HEK293 (cell line): ENCODE results near the gene NPHP1.

ENCODE experiments used
- CTCF ChIP-seq: fragments of 450-650 bp; formaldehyde crosslinking; IDR thresholded peaks from 2 replicates; pipeline ENCODE4 v1.5.1; 2016; ENCODE audit warnings: missing biosample characterization, missing genetic modification characterization
- ELK4 ChIP-seq: IDR thresholded peaks from 2 replicates; pipeline ENCODE4 v1.6.1; 2011; ENCODE audit warnings: mild to moderate bottlenecking, low read depth, low read length, borderline replicate concordance
- GLIS2 ChIP-seq: fragments of 450-650 bp; formaldehyde crosslinking; IDR thresholded peaks from 2 replicates; pipeline ENCODE4 v1.5.1; 2016; ENCODE audit warnings: missing biosample characterization, missing genetic modification characterization
- IKZF3 ChIP-seq: fragments of 450-650 bp; IDR thresholded peaks from 2 replicates; pipeline ENCODE4 v1.5.0; 2018; ENCODE audit warnings: missing biosample characterization, mild to moderate bottlenecking, missing genetic modification characterization, moderate library complexity
- SETDB1 ChIP-seq: IDR thresholded peaks from one replicate; pipeline ENCODE4 v1.6.1; 2017; ENCODE audit warnings: mild to moderate bottlenecking, low read length, moderate library complexity, mixed read lengths; ENCODE audit not compliant: insufficient read length
- ZBTB11 ChIP-seq: fragments of 450-650 bp; formaldehyde crosslinking; conservative IDR thresholded peaks from 2 replicates; pipeline ENCODE4 v1.5.1; 2016; ENCODE audit warnings: low read depth, missing biosample characterization, missing genetic modification characterization
- ZNF121 ChIP-seq: fragments of 450-650 bp; formaldehyde crosslinking; IDR thresholded peaks from 2 replicates; pipeline ENCODE4 v1.5.1; 2016; ENCODE audit warnings: missing biosample characterization, missing genetic modification characterization
- ZNF132 ChIP-seq: fragments of 450-650 bp; formaldehyde crosslinking; IDR thresholded peaks from 2 replicates; pipeline ENCODE4 v1.5.1; 2017; ENCODE audit warnings: missing biosample characterization, missing genetic modification characterization, borderline replicate concordance
- ZNF274 ChIP-seq, 2 experiments: fragments of 200-500 bp in 1 of 2; fragments of 450-650 bp in 1 of 2; sonication (Bioruptor generic) in 1 of 2; formaldehyde crosslinking in 1 of 2; IDR thresholded peaks; 2 replicates each; pipeline versions ENCODE4 v1.5.1 to v1.6.1; 2014 to 2016; ENCODE audit warnings: borderline replicate concordance in 1 of 2, inconsistent platforms in 1 of 2, low read length in 1 of 2, missing biosample characterization in 1 of 2, missing genetic modification characterization in 1 of 2
- ZNF747 ChIP-seq: fragments of 450-650 bp; formaldehyde crosslinking; IDR thresholded peaks from 2 replicates; pipeline ENCODE4 v1.5.1; 2016; ENCODE audit warnings: missing biosample characterization, missing genetic modification characterization
- ZSCAN23 ChIP-seq: fragments of 450-650 bp; formaldehyde crosslinking; IDR thresholded peaks from 2 replicates; pipeline ENCODE4 v1.5.1; 2016; ENCODE audit warnings: missing biosample characterization, missing genetic modification characterization
- TF ChIP-seq, protein P1 (sequence below): fragments of 450-650 bp; formaldehyde crosslinking; IDR thresholded peaks from 2 replicates; pipeline ENCODE4 v1.5.1; 2017; ENCODE audit warnings: missing biosample characterization, mild to moderate bottlenecking, missing genetic modification characterization, moderate library complexity

GRCh38 chr2:110131166-110131565 is 73.6 kb downstream of the NPHP1 start:
- TF ChIP-seq, protein P1, sequence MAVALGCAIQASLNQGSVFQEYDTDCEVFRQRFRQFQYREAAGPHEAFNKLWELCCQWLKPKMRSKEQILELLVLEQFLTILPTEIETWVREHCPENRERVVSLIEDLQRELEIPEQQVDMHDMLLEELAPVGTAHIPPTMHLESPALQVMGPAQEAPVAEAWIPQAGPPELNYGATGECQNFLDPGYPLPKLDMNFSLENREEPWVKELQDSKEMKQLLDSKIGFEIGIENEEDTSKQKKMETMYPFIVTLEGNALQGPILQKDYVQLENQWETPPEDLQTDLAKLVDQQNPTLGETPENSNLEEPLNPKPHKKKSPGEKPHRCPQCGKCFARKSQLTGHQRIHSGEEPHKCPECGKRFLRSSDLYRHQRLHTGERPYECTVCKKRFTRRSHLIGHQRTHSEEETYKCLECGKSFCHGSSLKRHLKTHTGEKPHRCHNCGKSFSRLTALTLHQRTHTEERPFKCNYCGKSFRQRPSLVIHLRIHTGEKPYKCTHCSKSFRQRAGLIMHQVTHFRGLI (tag by site-specific recombination) = no peak
- TF ChIP-seq GLIS2 (tag by site-specific recombination) = no peak
- TF ChIP-seq ZNF132 (tag by site-specific recombination) = no peak
- TF ChIP-seq IKZF3 (tag by site-specific recombination) = no peak
- no peak for TF ChIP-seq ZBTB11 (tag by site-specific recombination)
- no peak for TF ChIP-seq ZNF121 (tag by site-specific recombination)
- TF ChIP-seq CTCF = no peak
- TF ChIP-seq ZSCAN23 (tag by site-specific recombination) = no peak
- no peak for TF ChIP-seq SETDB1
- no peak for TF ChIP-seq ELK4
- no peak for TF ChIP-seq ZNF747
- no peak for TF ChIP-seq ZNF274 (IDR thresholded peaks at IDR 0.05; ENCODE audit: low read length)
- TF ChIP-seq ZNF274 (tag by site-specific recombination; IDR thresholded peaks at IDR 0.05; ENCODE audit: borderline replicate concordance) = no peak
